ENCODE data around the gene NFKBIL1. TPM values are rescaled to one million over a fixed set of nuclear protein-coding genes. Genes with fewer than 3 reads are reported as not detected.

Gene NFKBIL1
- total and polyA plus RNA-seq, 10 of the 15 experiments (the other 5 are each of a cell fraction or from before 2014, with no cell fraction given): 0.19 to 15.1 (median 7.0) TPM

- peak; percentile 8; the same call in 1 of the 2 replicates for TF ChIP-seq YY1 (IDR thresholded peaks at IDR 0.05; ENCODE audit: low read depth, low read length)
- no peak for TF ChIP-seq CREM (IDR thresholded peaks at IDR 0.05; ENCODE audit: low read depth)
- TF ChIP-seq SPI1 (IDR thresholded peaks at IDR 0.05; ENCODE audit: borderline replicate concordance, insufficient read depth, low read depth, low read length): 0 out of 2 replicates have a peak, but pooled peaks have one; percentile 3
These were observed 28.7 kb downstream of the NFKBIL1 start (continued) for GRCh38 chr6:31575952-31576685.

GRCh38 chr6:31576897-31577578 is 29.6 kb downstream of the NFKBIL1 start:
- Histone ChIP-seq H3K79me2 (ENCODE audit: control insufficient read depth, insufficient read depth, low read length) (peaks cover 87% of the 10 kb centered on the region), H3K4me2 (ENCODE audit: control insufficient read depth, insufficient read depth) (peak overlapping the region; percentile 84), H4K20me1 (ENCODE audit: control insufficient read depth, insufficient read depth) (no peaks in the 10 kb centered on the region), H3K9me3 (replicated peaks; ENCODE audit: control insufficient read depth, insufficient read depth, low read length) (no peaks in the 10 kb centered on the region), H3K4me3 (peak overlapping the region; percentile 91), H3K27me3 (replicated peaks in 1 of 2; ENCODE audit: control insufficient read depth in 2 of 2, insufficient read depth in 2 of 2, low read length in 1 of 2) (no peaks in the 10 kb centered on the region), H3K36me3 (ENCODE audit: control insufficient read depth in 2 of 2, insufficient read depth in 2 of 2, low read length in 1 of 2) (peaks cover 0 to 7% of the 10 kb centered on the region in 2 experiments; a peak in 2 of 4 replicates), H3K9ac (ENCODE audit: control insufficient read depth, insufficient read depth, low read length) (peak overlapping the region; percentile 82), H3K27ac (ENCODE audit: control insufficient read depth, insufficient read depth) (peak overlapping the region; percentile 96), H3K4me1 (ENCODE audit: control insufficient read depth, insufficient read depth, low read length) (peaks cover 47% of the 10 kb centered on the region), H2AFZ (ENCODE audit: control insufficient read depth, low read depth, low read length) (no peak overlapping the region)
- DNase-seq (ENCODE audit: low read depth, low spot score) (no peak), FAIRE-seq (no peak), ATAC-seq (peak; percentile 12)
- ChIA-PET CTCF (interaction anchor here (0.6 to 31.0 kb wide), 7 partner anchors 16 to 192 kb away, joined by 3 to 2098 read pairs (median 3); partner anchors contain the start of genes ATP6V1G2, DDX39B, LST1 and LTA), POLR2A (interaction anchor here (0.7 to 17.1 kb wide), 10 partner anchors 7 to 253 kb away, joined by 3 to 282 read pairs (median 28); partner anchors contain the start of genes ATP6V1G2, DDX39B, HSPA1B and LSM2), SMC1A (ENCODE audit: uncharacterized antibody, unreplicated experiment) (interaction anchor here (0.8 to 45.5 kb wide), 6 partner anchors 8 to 40 kb away, joined by 3 to 1989 read pairs (median 30); partner anchors contain the start of genes AIF1, ATP6V1G2, DDX39B and LST1), RAD21 (ENCODE audit: unreplicated experiment) (interaction anchor here (0.7 to 17.5 kb wide), 9 partner anchors 9 to 254 kb away, joined by 3 to 620 read pairs (median 7); partner anchors contain the start of genes ATP6V1G2, DDX39B, LST1 and NCR3)
- in situ Hi-C loops (cut with MboI) (no loop called here), intact Hi-C loops (cut with micrococcal nuclease; ENCODE audit: unreplicated experiment) (loop anchor here (1.0 kb wide), 1 partner anchor 17 kb away; no protein-coding TSS in a partner anchor)
- BruUV-seq (replicated peaks): no TSS peak
- WGBS (ENCODE audit: insufficient coverage, insufficient replicate concordance, low lambda C conversion rate, missing lambda C conversion rate): 7% methylated on average over 19 of the region's 19 CpGs
- TF ChIP-seq POU2F2 (IDR thresholded peaks at IDR 0.05; ENCODE audit: borderline replicate concordance, low read depth, low read length) (peak; percentile 10; the same call in 1 of the 3 replicates), TBL1XR1 (IDR thresholded peaks at IDR 0.05; ENCODE audit: low read depth, low read length) (no peak), SIN3A (IDR thresholded peaks at IDR 0.05; ENCODE audit: low read depth, low read length) (no peak), SIX5 (IDR thresholded peaks at IDR 0.05; ENCODE audit: low read depth, low read length, severe bottlenecking) (no peak), E2F8 (IDR thresholded peaks at IDR 0.05; ENCODE audit: low read depth, partially characterized antibody) (no peak), IKZF2 (IDR thresholded peaks at IDR 0.05) (peak; percentile 49 to 62; a peak in 1 of 4 replicates), HCFC1 (IDR thresholded peaks at IDR 0.05; ENCODE audit: low read length) (no peak), SPI1 (IDR thresholded peaks at IDR 0.05; ENCODE audit: borderline replicate concordance, insufficient read depth, low read depth, low read length) (no peak), MAX (IDR thresholded peaks at IDR 0.05; ENCODE audit: low read depth, low read length) (peak; percentile 64; the same call in 1 of the 2 replicates), PAX5 (IDR thresholded peaks at IDR 0.05; ENCODE audit: borderline replicate concordance, low read depth, low read length) (0 out of 2 replicates have a peak, but pooled peaks have one; percentile 12), SMAD1 (IDR thresholded peaks at IDR 0.05; ENCODE audit: low read depth, partially characterized antibody) (no peak), POLR2A (IDR thresholded peaks at IDR 0.05; ENCODE audit: low read depth, low read length) (peak; percentile 70), RELB (IDR thresholded peaks at IDR 0.05; ENCODE audit: low read depth) (no peak), CHD2 (IDR thresholded peaks at IDR 0.05; ENCODE audit: borderline replicate concordance, low read depth, low read length) (no peak)
